SK-N-MC (cell line): ENCODE results near the gene PI4K2A.

ENCODE experiments used
- EZH2 ChIP-seq: fragments of 200-600 bp; sonication (generic); IDR thresholded peaks from one replicate; pipeline ENCODE4 v1.6.1; 2017; ENCODE audit warnings: antibody characterized with exemption
- FOXP2 ChIP-seq: optimal IDR thresholded peaks from 2 replicates; pipeline ENCODE3; 2011; ENCODE audit warnings: mild to moderate bottlenecking, moderate library complexity; ENCODE audit not compliant: insufficient read depth; ENCODE audit errors: extremely low read length, control extremely low read depth
- POLR2AphosphoS5 ChIP-seq: IDR thresholded peaks from 2 replicates; pipeline ENCODE4 v1.6.1; 2012; ENCODE audit warnings: mild to moderate bottlenecking, low read depth, low read length, borderline replicate concordance

GRCh38 chr10:97679594-97679993 lies 39.1 kb downstream of the PI4K2A start:
- TF ChIP-seq POLR2AphosphoS5 (no peak), EZH2 (no peak), FOXP2 (no peak)
